Thyroid gland (tissue), 4 donors: Measurements from ENCODE around the gene ALPG. TPM values are rescaled to one million over a fixed set of nuclear protein-coding genes. Genes with fewer than 3 reads are reported as not detected.

ENCODE experiments used
- DNase-seq, 2 donors: peaks; one replicate each; pipeline ENCODE4 v3.0.0-alpha.2; 2019
- H3K27ac ChIP-seq, 3 donors: fragments of 200-600 bp; sonication (generic); 1 replicate in 2 of 3; 2 replicates in 1 of 3; pipeline ENCODE4 v1.5.1; 2016 to 2019; ENCODE audit warnings: mild to moderate bottlenecking in 1 of 3, moderate library complexity in 1 of 3
- H3K27me3 ChIP-seq: fragments of 200-600 bp; sonication (generic); one replicate; pipeline ENCODE4 v1.5.1; 2019
- H3K36me3 ChIP-seq, 2 donors: fragments of 200-600 bp; sonication (generic); one replicate each; pipeline ENCODE4 v1.5.1; 2016 to 2019
- H3K4me1 ChIP-seq, 2 donors: fragments of 200-600 bp; sonication (generic); one replicate each; pipeline ENCODE4 v1.5.1; 2017 to 2019
- H3K4me3 ChIP-seq, 3 donors: fragments of 200-600 bp; sonication (generic); replicated peaks in 1 of 3; 1 replicate in 2 of 3; 2 replicates in 1 of 3; pipeline ENCODE4 v1.5.1; 2016; ENCODE audit warnings: mild to moderate bottlenecking in 1 of 3
- H3K9me3 ChIP-seq: fragments of 200-600 bp; sonication (generic); one replicate; pipeline ENCODE4 v1.5.1; 2017
- POLR2A ChIP-seq, 2 donors: fragments of 450-650 bp; IDR thresholded peaks; one replicate each; pipeline ENCODE4 v1.6.1; 2017; ENCODE audit warnings: antibody characterized with exemption in 2 of 2, mild to moderate bottlenecking in 2 of 2, moderate library complexity in 1 of 2
- WGBS, 2 donors: methylation state at CpG; one replicate each; pipeline ENCODE4 v1.1.5; 2017; 5-methylcytosine and 5-hydroxymethylcytosine counted together
- intact Hi-C: fragments of 100-400 bp; cut with DNase I; formaldehyde crosslinking; loops from one replicate; pipeline ENCODE4 v1.15.1; 2023
- total RNA-seq, 4 donors: library from RNA; depleted of rRNA; stranded (reverse); fragments of >200 nt; gene quantifications; one replicate each; pipeline ENCODE4 v1.2.3, GENCODE V29; 2016
- TF ChIP-seq, protein P1 (sequence below), 6 experiments: fragments of 200-600 bp in 3 of 6; fragments of 450-650 bp in 3 of 6; sonication (generic) in 3 of 6; IDR thresholded peaks; one replicate each; pipeline ENCODE4 v1.5.1; 2016 to 2019; ENCODE audit warnings: antibody characterized with exemption in 6 of 6, mild to moderate bottlenecking in 2 of 6, inconsistent platforms in 1 of 6, moderate library complexity in 1 of 6

Gene ALPG
- total RNA-seq, 4 donors from 2014 or later: not detected

- H3K36me3 ChIP-seq: no peaks in the 10 kb centered on the region
- H3K27ac ChIP-seq: no peak overlapping the region
- intact Hi-C loops: no loop called here
- TF ChIP-seq, protein P1, sequence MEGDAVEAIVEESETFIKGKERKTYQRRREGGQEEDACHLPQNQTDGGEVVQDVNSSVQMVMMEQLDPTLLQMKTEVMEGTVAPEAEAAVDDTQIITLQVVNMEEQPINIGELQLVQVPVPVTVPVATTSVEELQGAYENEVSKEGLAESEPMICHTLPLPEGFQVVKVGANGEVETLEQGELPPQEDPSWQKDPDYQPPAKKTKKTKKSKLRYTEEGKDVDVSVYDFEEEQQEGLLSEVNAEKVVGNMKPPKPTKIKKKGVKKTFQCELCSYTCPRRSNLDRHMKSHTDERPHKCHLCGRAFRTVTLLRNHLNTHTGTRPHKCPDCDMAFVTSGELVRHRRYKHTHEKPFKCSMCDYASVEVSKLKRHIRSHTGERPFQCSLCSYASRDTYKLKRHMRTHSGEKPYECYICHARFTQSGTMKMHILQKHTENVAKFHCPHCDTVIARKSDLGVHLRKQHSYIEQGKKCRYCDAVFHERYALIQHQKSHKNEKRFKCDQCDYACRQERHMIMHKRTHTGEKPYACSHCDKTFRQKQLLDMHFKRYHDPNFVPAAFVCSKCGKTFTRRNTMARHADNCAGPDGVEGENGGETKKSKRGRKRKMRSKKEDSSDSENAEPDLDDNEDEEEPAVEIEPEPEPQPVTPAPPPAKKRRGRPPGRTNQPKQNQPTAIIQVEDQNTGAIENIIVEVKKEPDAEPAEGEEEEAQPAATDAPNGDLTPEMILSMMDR (IDR thresholded peaks at IDR 0.05): no peak
- no peak for TF ChIP-seq POLR2A (IDR thresholded peaks at IDR 0.05)
- DNase-seq: no peak
- no peaks in the 10 kb centered on the region for H3K27me3 ChIP-seq
- 76 to 86% methylated on average over 5 to 7 of the region's 7 CpGs for WGBS, 2 donors
- no peak overlapping the region for H3K4me3 ChIP-seq
- H3K9me3 ChIP-seq: no peaks in the 10 kb centered on the region
- no peaks in the 10 kb centered on the region for H3K4me1 ChIP-seq
These were observed 3.7 kb downstream of the ALPG start for GRCh38 chr2:232410238-232410900.

DNA sequence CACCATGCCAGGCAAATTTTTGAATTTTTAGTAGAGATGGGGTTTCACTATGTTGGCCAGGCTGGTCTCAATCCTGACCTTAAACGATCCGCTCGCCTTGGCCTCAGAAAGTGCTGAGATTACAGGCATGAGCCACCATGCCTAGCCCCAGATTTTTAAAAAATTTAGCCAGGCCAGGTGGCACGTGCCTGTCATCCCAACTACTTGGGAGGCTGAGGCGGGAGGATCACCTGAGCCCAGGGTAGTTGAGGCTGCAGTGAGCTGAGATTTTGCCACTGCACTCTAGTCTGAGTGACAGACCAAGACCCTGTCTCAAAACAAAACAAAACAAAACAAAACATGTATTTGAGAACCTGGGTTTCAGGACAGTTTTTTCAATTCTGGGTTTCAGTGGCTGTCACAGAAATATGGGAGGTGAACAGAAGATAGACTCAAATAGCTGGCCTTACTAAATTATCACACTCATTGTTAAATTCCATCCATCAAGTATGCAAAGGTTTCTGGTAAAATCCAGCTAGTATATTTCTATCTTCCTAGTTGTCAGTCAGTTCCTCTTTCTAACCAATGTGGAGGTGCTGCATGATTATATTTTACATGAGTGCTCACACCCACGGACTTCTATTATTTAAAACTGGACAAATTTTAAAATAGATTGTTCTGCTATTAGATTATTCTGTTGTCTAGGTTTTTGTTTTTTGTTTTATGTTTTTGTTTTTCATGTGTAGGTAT lies 5.4 kb downstream of the ALPG start:
- intact Hi-C loops: no loop called here
- Histone ChIP-seq H3K27me3 (no peaks in the 10 kb centered on the region), H3K36me3 (no peaks in the 10 kb centered on the region), H3K4me1 (no peaks in the 10 kb centered on the region), H3K9me3 (no peaks in the 10 kb centered on the region), H3K27ac (no peak overlapping the region), H3K4me3 (no peak overlapping the region)
- no peak for TF ChIP-seq POLR2A (IDR thresholded peaks at IDR 0.05)
- TF ChIP-seq, protein P1 (IDR thresholded peaks at IDR 0.05): no peak
- 90 to 91% methylated on average over 6 of the region's 6 CpGs for WGBS, 2 donors
- DNase-seq: no peak

DNA sequence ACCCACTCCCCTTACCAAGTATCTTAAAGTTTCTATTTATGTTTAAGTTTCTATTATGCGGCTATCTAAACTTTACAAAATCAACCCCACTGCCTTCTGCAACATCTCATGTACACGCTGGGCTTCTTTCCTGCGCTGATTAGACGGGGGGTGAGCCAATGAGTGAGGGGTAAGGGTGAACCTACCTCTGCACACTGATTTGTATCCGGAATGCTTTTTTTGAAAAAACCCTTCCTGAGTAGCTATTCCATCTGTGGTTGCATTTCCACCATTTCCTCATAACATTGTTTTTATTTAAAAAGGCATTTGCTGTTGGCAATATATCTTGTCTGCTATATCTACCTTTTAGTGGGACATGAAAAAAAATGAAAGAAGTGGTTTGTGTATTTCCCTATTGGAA lies 6.3 kb downstream of the ALPG start:
- intact Hi-C loops: no loop called here
- H3K4me3 ChIP-seq: no peak overlapping the region
- TF ChIP-seq, protein P1 (IDR thresholded peaks at IDR 0.05): no peak
- no peak for TF ChIP-seq POLR2A (IDR thresholded peaks at IDR 0.05)

DNA sequence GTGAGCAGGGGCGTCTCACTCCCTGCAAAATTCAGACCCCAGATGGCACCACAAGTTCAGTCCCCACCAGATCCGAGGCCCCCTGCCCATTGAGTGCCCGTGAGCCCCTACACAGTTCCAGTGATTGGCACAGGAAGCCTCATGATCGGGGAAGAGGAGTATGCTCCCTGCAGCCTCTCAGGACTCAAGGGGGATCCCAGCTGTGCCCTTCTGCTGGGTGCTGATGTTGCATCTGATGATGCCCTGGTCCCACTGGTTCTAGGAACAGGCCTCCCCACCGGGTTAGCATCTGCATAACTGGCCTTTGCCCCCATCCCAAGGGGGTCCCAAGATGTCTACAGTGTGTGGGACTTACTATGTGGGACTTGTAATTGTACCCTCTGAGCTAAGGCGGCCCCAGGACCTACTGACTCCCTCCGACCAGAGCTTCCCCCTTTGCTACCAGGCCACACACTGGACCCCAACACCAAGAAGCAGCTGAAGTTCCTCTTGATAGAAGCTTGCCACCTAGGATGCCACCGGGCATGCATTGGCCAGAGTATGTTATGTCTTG lies 8.6 kb downstream of the ALPG start:
- TF ChIP-seq POLR2A (IDR thresholded peaks at IDR 0.05): no peak
- TF ChIP-seq, protein P1 (IDR thresholded peaks at IDR 0.05): no peak
- H3K27me3 ChIP-seq: peaks cover 8% of the 10 kb centered on the region
- no peaks in the 10 kb centered on the region for H3K9me3 ChIP-seq
- peaks cover 8 to 18% of the 10 kb centered on the region in 2 donors for H3K4me1 ChIP-seq
- intact Hi-C loops: no loop called here
- no peak overlapping the region for H3K4me3 ChIP-seq
- no peak for DNase-seq
- H3K36me3 ChIP-seq: no peaks in the 10 kb centered on the region
- no peak overlapping the region for H3K27ac ChIP-seq
- 92 to 93% methylated on average over 3 to 7 of the region's 8 CpGs for WGBS, 2 donors

More for the DNA sequence above, 6.3 kb downstream of the ALPG start:
- Histone ChIP-seq H3K9me3 (no peaks in the 10 kb centered on the region), H3K4me1 (no peaks in the 10 kb centered on the region), H3K27ac (no peak overlapping the region), H3K36me3 (no peaks in the 10 kb centered on the region), H3K27me3 (no peaks in the 10 kb centered on the region)
- no peak for DNase-seq
- WGBS, 2 donors: 63 to 74% methylated on average over 5 of the region's 5 CpGs
